Panc1 (cell line): ENCODE data around the gene PRPF18. TPM values are rescaled to one million over a fixed set of nuclear protein-coding genes. Genes with fewer than 3 reads are reported as not detected.

Experiments
- ATAC-seq: fragments of 200-7000 bp; cut with Tn5 transposase; 2 replicates; pipeline ENCODE4 v1.9.1; 2020; ENCODE audit warnings: mild to moderate bottlenecking, moderate library complexity
- BruUV-seq: library from RNA; stranded (reverse); fragments of 400-500 nt; replicated peaks from 2 replicates; lab custom pipeline; 2021; lab: Mats Ljungman, UMichigan
- CTCF ChIA-PET: fragments of 300-600 bp; sonication (Branson Sonifier 250); formaldehyde crosslinking; loops from one replicate; lab custom pipeline; 2022; ENCODE audit warnings: antibody characterized with exemption; lab: Charles Lee
- POLR2A ChIA-PET: fragments of 300-600 bp; sonication (Branson Sonifier 250); formaldehyde crosslinking; loops from one replicate; lab custom pipeline; 2022; ENCODE audit warnings: antibody characterized with exemption; lab: Charles Lee
- DNase-seq: peaks from one replicate; pipeline ENCODE4 v3.0.0-alpha.2; 2010; ENCODE audit warnings: low read depth, low spot score
- H3K27ac ChIP-seq: 2 replicates; pipeline ENCODE4 v1.5.1; 2011; ENCODE audit warnings: mild to moderate bottlenecking, low read length, inconsistent platforms
- H3K27me3 ChIP-seq: fragments of 200-500 bp; sonication (Bioruptor generic); 2 replicates; pipeline ENCODE4 v1.6.0; 2014; ENCODE audit warnings: low read length, inconsistent platforms; ENCODE audit not compliant: control insufficient read depth, insufficient read depth
- H3K36me3 ChIP-seq: fragments of 200-500 bp; sonication (Bioruptor generic); 2 replicates; pipeline ENCODE4 v1.5.1; 2014; ENCODE audit warnings: inconsistent platforms, mild to moderate bottlenecking, low read length, moderate library complexity; ENCODE audit not compliant: control insufficient read depth, insufficient read depth
- H3K4me1 ChIP-seq: 2 replicates; pipeline ENCODE4 v1.5.1; 2011; ENCODE audit warnings: inconsistent platforms, mild to moderate bottlenecking, low read length, moderate library complexity; ENCODE audit not compliant: control insufficient read depth, insufficient read depth
- H3K4me3 ChIP-seq, 2 experiments: 2 replicates each; pipeline ENCODE4 v1.5.1; 2011 to 2012; ENCODE audit warnings: low read depth in 2 of 2, low read length in 2 of 2, mild to moderate bottlenecking in 2 of 2, inconsistent platforms in 1 of 2, moderate library complexity in 1 of 2
- H3K9me3 ChIP-seq: fragments of 200-500 bp; sonication (Bioruptor generic); 2 replicates; pipeline ENCODE4 v1.5.1; 2014; ENCODE audit warnings: low read depth, mild to moderate bottlenecking, inconsistent platforms, low read length, moderate library complexity; ENCODE audit not compliant: control insufficient read depth, insufficient read depth
- POLR2AphosphoS5 ChIP-seq: IDR thresholded peaks from 2 replicates; pipeline ENCODE4 v1.6.1; 2012; ENCODE audit warnings: mild to moderate bottlenecking, low read depth, low read length, moderate library complexity
- SIN3A ChIP-seq: IDR thresholded peaks from 2 replicates; pipeline ENCODE4 v1.6.1; 2012; ENCODE audit warnings: low read depth, mild to moderate bottlenecking, low read length, moderate library complexity, borderline replicate concordance; ENCODE audit not compliant: insufficient read depth
- TCF7L2 ChIP-seq: IDR thresholded peaks from 2 replicates; pipeline ENCODE4 v1.6.1; 2011; ENCODE audit warnings: mild to moderate bottlenecking, low read depth, low read length, inconsistent platforms
- in situ Hi-C: cut with HindIII; loops from 2 replicates; pipeline ENCODE4 v1.10.0; 2016; ENCODE audit warnings: low sequenced_read_pairs, low pct_unique_long_range_greater_than_20kb
- intact Hi-C: fragments of 100-400 bp; cut with micrococcal nuclease; formaldehyde crosslinking; loops from one replicate; pipeline ENCODE4 v1.10.0; 2022; ENCODE audit not compliant: unreplicated experiment
- total RNA-seq: library from RNA; stranded (reverse); gene quantifications from one replicate; pipeline ENCODE4 v1.2.1, GENCODE V29; 2021; ENCODE audit not compliant: unreplicated experiment
- TF ChIP-seq, protein P1 (sequence below), 2 experiments: IDR thresholded peaks; 2 replicates each; pipeline ENCODE4 v1.6.1; 2011 to 2012; ENCODE audit warnings: low read depth in 2 of 2, control low read depth in 1 of 2, low read length in 1 of 2, mild to moderate bottlenecking in 1 of 2, moderate library complexity in 1 of 2; ENCODE audit not compliant: insufficient read depth in 1 of 2
- TF ChIP-seq, protein P2 (sequence below): fragments of 450-650 bp; IDR thresholded peaks from 2 replicates; pipeline ENCODE4 v1.5.1; 2017; ENCODE audit warnings: mild to moderate bottlenecking

PRPF18 gene
- total RNA-seq, 1 experiment from 2014 or later, result 12.0 TPM

DNA sequence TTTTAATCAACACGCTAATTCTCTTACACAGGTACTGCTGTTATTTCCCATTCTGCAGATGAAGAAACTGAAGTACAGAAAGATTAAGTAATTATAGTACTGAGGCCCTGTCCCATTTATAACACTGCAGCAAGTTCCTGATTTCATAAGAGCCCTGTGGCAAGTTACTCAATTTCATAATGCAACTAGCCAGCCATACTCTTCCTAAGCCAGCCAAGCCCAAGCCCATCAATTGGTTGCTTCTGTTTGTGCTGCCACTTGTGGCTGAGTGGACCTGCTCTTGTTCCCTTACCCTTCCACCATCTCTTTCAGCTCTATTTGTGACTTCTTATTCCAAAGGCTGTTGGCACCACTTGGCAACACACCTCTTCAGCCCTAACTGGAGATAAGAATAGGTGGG, 19.7 kb upstream of the PRPF18 start:
- no peak for TF ChIP-seq TCF7L2
- TF ChIP-seq SIN3A, result no peak
- TF ChIP-seq POLR2AphosphoS5, result no peak
- TF ChIP-seq, protein P1, sequence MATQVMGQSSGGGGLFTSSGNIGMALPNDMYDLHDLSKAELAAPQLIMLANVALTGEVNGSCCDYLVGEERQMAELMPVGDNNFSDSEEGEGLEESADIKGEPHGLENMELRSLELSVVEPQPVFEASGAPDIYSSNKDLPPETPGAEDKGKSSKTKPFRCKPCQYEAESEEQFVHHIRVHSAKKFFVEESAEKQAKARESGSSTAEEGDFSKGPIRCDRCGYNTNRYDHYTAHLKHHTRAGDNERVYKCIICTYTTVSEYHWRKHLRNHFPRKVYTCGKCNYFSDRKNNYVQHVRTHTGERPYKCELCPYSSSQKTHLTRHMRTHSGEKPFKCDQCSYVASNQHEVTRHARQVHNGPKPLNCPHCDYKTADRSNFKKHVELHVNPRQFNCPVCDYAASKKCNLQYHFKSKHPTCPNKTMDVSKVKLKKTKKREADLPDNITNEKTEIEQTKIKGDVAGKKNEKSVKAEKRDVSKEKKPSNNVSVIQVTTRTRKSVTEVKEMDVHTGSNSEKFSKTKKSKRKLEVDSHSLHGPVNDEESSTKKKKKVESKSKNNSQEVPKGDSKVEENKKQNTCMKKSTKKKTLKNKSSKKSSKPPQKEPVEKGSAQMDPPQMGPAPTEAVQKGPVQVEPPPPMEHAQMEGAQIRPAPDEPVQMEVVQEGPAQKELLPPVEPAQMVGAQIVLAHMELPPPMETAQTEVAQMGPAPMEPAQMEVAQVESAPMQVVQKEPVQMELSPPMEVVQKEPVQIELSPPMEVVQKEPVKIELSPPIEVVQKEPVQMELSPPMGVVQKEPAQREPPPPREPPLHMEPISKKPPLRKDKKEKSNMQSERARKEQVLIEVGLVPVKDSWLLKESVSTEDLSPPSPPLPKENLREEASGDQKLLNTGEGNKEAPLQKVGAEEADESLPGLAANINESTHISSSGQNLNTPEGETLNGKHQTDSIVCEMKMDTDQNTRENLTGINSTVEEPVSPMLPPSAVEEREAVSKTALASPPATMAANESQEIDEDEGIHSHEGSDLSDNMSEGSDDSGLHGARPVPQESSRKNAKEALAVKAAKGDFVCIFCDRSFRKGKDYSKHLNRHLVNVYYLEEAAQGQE (IDR thresholded peaks at IDR 0.05; ENCODE audit: insufficient read depth in 1 of 2, low read depth in 2 of 2, low read length in 1 of 2), result no peak
- TF ChIP-seq, protein P2, sequence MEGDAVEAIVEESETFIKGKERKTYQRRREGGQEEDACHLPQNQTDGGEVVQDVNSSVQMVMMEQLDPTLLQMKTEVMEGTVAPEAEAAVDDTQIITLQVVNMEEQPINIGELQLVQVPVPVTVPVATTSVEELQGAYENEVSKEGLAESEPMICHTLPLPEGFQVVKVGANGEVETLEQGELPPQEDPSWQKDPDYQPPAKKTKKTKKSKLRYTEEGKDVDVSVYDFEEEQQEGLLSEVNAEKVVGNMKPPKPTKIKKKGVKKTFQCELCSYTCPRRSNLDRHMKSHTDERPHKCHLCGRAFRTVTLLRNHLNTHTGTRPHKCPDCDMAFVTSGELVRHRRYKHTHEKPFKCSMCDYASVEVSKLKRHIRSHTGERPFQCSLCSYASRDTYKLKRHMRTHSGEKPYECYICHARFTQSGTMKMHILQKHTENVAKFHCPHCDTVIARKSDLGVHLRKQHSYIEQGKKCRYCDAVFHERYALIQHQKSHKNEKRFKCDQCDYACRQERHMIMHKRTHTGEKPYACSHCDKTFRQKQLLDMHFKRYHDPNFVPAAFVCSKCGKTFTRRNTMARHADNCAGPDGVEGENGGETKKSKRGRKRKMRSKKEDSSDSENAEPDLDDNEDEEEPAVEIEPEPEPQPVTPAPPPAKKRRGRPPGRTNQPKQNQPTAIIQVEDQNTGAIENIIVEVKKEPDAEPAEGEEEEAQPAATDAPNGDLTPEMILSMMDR, result no peak
- H3K27ac ChIP-seq, result no peak overlapping the region
- no peaks in the 10 kb centered on the region for H3K9me3 ChIP-seq
- intact Hi-C loops (no loop called here), in situ Hi-C loops (no loop called here)
- DNase-seq (no peak), ATAC-seq (no peak)
- no TSS peak for BruUV-seq
- ChIA-PET POLR2A (no interaction called here), CTCF (no interaction called here)
- no peak overlapping the region for H3K4me3 ChIP-seq
- H3K4me1 ChIP-seq, result no peaks in the 10 kb centered on the region
- 0 out of 2 replicates have a peak, but pooled peaks cover under 1% of the 10 kb centered on the region for H3K27me3 ChIP-seq
- H3K36me3 ChIP-seq, result no peaks in the 10 kb centered on the region

DNA sequence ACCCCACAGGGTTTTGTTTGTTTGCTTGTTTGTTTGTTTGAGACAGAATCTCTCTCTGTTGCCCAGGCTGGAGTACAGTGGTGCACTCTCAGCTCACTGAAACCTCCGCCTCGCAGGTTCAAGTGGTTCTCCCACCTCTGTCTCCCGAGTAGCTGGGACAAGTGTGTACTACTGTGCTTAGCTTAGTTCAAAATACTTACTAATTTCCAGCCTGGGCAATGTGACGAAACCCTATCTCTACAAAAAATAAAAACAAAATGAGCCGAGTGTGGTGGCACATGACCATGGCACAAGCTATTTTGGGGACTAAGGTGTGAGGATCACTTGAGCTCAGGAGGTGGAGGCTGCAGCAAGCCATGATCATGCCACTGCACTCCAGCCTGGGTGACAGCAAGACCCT, 15.2 kb upstream of the PRPF18 start:
- DNase-seq (no peak), ATAC-seq (no peak)
- in situ Hi-C loops (no loop called here), intact Hi-C loops (no loop called here)
- H3K9me3 ChIP-seq, result no peaks in the 10 kb centered on the region
- CTCF ChIA-PET, result no interaction called here
- no peak overlapping the region for H3K27ac ChIP-seq
- H3K27me3 ChIP-seq, result 0 out of 2 replicates have a peak, but pooled peaks cover 2% of the 10 kb centered on the region
- no peaks in the 10 kb centered on the region for H3K36me3 ChIP-seq
- POLR2A ChIA-PET, result no interaction called here
- H3K4me3 ChIP-seq, result no peak overlapping the region
- no TSS peak for BruUV-seq
- H3K4me1 ChIP-seq, result no peaks in the 10 kb centered on the region
- TF ChIP-seq, protein P1 (IDR thresholded peaks at IDR 0.05; ENCODE audit: insufficient read depth in 1 of 2, low read depth in 2 of 2, low read length in 1 of 2), result no peak
- TF ChIP-seq SIN3A (no peak), POLR2AphosphoS5 (no peak)
- TF ChIP-seq, protein P2, result no peak
